GM19035 (cell line): ENCODE results near the gene ZCCHC13.
"Not testable (repeated sequence)": the region's sequence is repeated elsewhere in the genome, so short reads cannot be mapped to it uniquely, and the experiment has no call there.

Experiments
- ATAC-seq: cut with Tn5 transposase; IDR thresholded peaks from one replicate; pipeline ENCODE4 v1.9.1; 2021; ENCODE audit not compliant: unreplicated experiment

The ZCCHC13 gene

GRCh38 chrX:74319321-74319720 is 15.3 kb downstream of the ZCCHC13 start:
- ATAC-seq = not testable (repeated sequence)

- no peak for ATAC-seq
Observed at GRCh38 chrX:74321191-74321590, 17.2 kb downstream of the ZCCHC13 start.

DNA sequence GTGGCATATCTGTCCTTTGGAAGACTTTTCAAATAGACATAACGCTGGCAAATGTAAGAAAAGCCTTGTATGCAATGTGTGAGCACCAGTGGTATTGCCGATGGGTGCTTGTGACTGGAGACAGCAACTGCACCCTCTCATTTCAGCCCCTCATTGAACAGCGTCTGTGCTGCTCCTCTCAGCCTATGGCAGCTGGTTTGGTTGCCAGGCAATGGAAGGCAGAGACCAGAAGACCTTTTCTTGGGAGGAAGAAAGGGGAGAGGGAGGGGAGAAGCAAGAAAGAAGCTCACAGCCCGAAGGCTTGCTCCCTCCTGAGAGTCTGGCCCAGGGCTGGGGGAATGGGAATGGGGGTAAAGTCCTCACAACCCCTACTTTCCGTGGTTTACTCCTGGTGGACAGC is 20.2 kb downstream of the ZCCHC13 start:
- ATAC-seq = no peak

DNA sequence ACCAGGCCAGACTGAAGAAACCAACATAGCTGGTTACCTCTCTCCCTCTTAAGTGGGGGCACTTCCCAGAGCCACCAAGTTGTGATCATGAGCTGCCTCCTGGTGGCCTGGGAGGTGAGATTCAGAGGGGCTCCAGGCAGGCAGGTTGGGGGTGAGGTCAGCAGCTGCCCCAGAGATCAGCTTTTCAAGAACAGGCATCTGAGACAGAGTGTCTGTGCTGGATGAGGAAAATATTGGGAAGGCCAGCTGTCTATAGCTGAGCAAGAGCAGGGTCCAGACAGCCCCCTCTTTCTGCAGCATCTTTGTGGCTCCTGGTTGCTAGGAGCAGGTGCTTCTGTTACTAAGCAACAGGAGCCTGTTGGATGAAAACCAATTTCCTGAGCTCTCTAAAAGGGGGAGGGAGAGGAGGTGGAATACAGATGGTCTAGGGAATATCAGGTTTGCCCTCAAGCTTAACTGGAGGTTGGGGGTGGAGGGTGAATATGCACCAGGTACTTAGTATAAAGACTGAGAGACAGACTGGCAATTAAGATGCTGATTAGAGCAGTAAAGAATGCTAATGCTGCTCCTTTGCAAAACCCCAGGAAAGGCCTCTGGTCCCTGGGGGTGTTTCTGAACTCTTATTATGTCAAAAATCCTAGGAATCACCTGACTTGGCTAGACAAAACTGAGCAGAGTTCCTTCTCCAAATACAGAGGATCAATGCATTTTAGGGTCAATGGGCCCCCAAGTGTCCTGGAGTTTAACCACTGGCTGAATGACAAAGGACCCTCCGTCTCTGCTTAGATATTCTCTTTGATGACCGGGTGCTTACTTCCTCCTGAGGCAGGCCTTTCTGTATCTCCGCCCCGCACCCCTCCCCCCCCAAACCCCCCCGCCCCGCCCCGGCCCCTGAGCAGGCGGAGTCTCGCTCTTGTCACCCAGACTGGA is 21.4 kb downstream of the ZCCHC13 start:
- no peak for ATAC-seq

- no peak for ATAC-seq
Observed at GRCh38 chrX:74338852-74339251, 34.9 kb downstream of the ZCCHC13 start.

- no peak for ATAC-seq
Observed at GRCh38 chrX:74340051-74340450, 36.1 kb downstream of the ZCCHC13 start.

GRCh38 chrX:74342211-74342610 is 38.2 kb downstream of the ZCCHC13 start:
- not testable (repeated sequence) for ATAC-seq

DNA sequence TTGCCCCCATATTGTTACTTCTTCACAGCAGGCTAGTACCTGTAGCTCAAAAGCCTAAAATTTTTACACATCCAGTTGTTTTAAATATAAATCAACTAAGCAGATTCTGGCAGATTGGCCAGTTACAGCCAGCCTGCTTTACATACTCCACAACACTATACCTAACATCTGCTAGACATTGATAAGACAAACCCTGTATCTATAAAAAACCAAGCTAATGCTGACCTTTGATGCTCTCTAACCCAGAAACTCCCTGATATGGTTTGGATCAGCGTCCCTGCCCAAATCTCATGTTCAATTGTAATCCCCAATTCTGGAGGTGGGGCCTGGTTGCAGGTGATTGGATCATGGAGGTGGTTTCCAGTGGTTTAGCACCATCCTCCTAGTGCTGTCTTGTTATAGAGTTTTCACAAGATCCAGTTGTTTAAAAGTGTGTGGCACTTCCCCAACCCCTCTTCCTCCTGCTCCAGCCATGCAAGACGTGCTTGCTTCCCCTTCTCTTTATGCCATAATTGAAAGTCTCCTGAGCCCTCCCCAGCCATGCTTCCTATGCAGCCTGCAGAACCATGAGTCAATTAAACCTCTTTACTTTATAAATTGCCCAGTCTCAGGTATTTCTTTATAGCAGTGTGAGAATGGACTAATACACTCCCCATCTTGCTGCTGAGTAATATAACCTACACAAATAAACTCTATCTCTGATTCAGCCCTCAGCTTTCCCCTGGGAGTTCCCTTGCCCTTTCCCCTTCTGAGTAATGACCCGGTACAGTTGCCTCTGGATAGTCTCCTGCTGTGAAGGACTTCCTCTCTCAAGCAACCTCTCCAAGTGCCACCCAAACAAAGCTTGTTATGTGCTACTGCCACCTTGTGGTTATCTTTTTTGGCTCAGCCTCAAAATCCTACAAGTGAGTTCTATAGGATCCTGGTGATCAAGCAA is 39.6 kb downstream of the ZCCHC13 start:
- ATAC-seq = peak; percentile 71

DNA sequence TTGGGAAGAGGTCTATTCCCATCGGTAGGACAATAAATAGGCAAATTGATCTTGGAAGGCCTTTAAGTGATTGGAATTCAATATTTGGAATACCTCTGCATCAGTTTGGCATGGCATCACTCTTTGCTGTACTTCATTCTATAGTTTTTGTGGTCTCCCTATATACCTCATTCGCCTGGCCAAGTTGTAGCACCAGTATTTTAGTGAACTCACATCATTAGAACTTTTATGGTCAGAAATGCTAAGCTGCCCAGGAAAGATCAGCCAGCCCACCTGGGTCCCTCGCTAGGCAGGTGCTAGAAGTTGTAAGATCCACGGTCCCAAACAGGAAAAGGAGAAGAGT is 40.3 kb downstream of the ZCCHC13 start:
- ATAC-seq = peak; percentile 25

- no peak for ATAC-seq
Observed at GRCh38 chrX:74346088-74346487, 42.1 kb downstream of the ZCCHC13 start.

- ATAC-seq = no peak
Observed at GRCh38 chrX:74349387-74349786, 45.4 kb downstream of the ZCCHC13 start.

GRCh38 chrX:74351760-74352159 is 47.8 kb downstream of the ZCCHC13 start:
- ATAC-seq = no peak

DNA sequence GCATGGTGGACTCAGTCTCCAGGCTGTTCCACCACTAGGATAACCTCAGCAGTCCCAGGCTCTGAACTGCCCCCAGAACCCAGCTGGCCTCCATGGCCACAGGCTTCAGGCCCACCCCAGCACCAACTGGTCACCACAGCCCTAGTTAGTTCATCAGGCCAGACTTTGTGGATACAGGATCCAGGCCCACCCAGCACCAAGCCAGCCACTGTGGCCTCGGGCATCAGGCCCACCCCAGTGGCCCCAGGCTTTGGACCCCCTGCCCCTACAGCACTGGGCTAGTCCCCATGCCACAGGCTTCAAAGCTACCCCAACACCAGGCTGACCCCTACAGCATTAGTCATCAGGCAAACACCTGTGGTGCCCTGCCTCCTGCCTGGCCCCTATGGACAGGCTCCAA is 50.0 kb downstream of the ZCCHC13 start:
- ATAC-seq = no peak
